ENCODE data around the gene MYBL2.

The MYBL2 gene

DNA sequence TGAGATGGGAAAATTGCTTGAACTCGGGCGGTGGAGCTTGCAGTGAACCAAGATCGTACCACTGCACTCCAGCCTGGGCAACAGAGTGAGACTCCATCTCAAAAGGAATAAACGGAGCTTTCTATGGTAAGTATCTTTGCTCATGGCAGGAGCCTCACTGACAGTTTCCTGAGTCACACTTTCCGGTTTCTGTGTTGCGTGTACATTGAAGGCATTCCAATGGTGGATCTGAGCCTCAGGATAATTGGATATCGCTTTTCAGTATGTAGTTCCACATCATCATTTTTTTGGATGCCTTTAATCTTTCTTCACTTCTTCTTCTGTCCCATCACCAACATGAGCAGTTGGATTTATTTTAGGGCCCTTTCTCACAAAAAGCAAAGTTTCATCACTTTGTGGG, 88.5 kb downstream of the MYBL2 start:
- DNase-seq, result no peak

DNA sequence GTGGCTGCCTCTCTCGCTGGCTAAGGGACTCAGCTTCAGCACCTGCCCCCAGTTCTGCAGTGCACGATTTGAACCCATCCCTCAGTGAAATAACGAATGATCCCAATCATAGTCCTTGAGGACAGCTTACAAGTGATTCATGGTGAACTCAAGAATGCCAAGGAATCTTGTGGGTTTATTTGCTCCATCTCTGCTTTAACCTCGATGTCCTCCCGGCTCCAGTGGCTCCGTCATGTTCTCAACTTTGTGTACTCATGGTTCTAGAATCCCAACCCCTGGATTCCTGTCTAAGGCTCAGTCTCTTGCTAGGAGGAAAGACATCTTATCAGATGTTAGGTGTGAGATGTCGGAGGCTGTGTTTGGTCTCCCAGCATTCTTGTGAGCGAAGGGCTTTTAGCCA, 88.9 kb downstream of the MYBL2 start:
- DNase-seq, result no peak

- DNase-seq, result peak; percentile 12 to 33
Observed at GRCh38 chr20:43757888-43758287, 91.0 kb downstream of the MYBL2 start.

GRCh38 chr20:43761386-43762340, 94.7 kb downstream of the MYBL2 start:
- no peak for DNase-seq

DNA sequence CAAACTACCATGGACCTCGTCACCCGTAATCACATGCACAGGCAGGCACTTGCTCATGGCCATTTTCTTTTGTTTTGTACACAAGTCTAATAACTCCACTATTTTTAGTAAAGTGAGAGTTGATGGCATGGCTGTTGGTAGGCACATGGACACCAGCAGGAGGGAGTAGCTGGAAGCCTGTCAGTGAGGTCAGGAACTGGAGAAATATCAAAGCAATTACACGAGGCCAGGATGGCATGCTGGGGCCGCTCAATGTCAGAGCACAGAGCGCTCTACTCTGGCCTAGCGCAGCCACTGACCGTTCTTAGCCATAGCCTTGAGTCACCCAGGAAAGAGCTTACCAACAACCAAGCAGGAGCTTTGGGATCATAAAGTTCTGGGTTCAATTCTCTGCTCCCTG, 96.0 kb downstream of the MYBL2 start:
- no peak for DNase-seq

DNA sequence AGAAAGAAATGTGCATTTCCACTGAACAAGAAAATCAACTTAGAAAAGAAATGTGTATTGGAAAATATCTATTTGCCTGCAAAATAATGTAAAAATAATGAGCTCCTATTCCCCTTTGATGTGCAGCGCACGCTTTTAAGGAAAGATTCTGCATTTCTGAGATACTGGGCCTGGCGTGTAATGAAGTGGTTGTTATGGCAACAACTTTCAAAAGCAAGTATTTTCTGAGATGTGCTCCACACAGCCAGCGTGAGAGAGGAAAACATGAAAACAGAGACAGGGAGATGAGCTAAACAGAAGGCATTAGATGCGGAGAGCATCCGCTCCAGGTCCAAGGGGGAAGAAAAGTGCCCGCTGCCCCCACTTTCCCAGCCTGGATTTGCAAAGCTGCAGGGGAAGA, 99.0 kb downstream of the MYBL2 start:
- no peak for DNase-seq

All from inflammatory macrophage treated with lipopolysaccharide for 1 hour (primary cell).